ENCODE results near the gene CPNE2.
A peak's percentile ranks its signal among the peaks of the same experiment; 100 is the strongest.
"Not testable (repeated sequence)": the region's sequence is repeated elsewhere in the genome, so short reads cannot be mapped to it uniquely, and the experiment has no call there.

Gene CPNE2

GRCh38 chr16:57091975-57092785, at the start of gene CPNE2:
CPNE2 (plus strand) TSS chr16:57092583; CDS start chr16:57110743, 18,160 bp downstream.
- in situ Hi-C loops (cut with HindIII; ENCODE audit: low pct_ligation_motif_present, low pct_unique_long_range_greater_than_20kb, low sequenced_read_pairs): no loop called here
- peak; percentile 78 for DNase-seq

- DNase-seq: no peak
- in situ Hi-C loops (cut with HindIII; ENCODE audit: low pct_ligation_motif_present, low pct_unique_long_range_greater_than_20kb, low sequenced_read_pairs): no loop called here
Observed at GRCh38 chr16:57043248-57043647, 49.1 kb upstream of the CPNE2 start.

- in situ Hi-C loops (cut with HindIII; ENCODE audit: low pct_ligation_motif_present, low pct_unique_long_range_greater_than_20kb, low sequenced_read_pairs): no loop called here
- DNase-seq: no peak
Observed at GRCh38 chr16:57044931-57045693, 47.3 kb upstream of the CPNE2 start.

GRCh38 chr16:57045694-57046381, 46.5 kb upstream of the CPNE2 start:
- no peak for DNase-seq
- in situ Hi-C loops (cut with HindIII; ENCODE audit: low pct_ligation_motif_present, low pct_unique_long_range_greater_than_20kb, low sequenced_read_pairs): no loop called here

- in situ Hi-C loops (cut with HindIII; ENCODE audit: low pct_ligation_motif_present, low pct_unique_long_range_greater_than_20kb, low sequenced_read_pairs): no loop called here
- DNase-seq: no peak
Observed at GRCh38 chr16:57048095-57048494, 44.3 kb upstream of the CPNE2 start.

GRCh38 chr16:57049678-57050077, 42.7 kb upstream of the CPNE2 start:
- no peak for DNase-seq
- in situ Hi-C loops (cut with HindIII; ENCODE audit: low pct_ligation_motif_present, low pct_unique_long_range_greater_than_20kb, low sequenced_read_pairs): no loop called here

- DNase-seq: no peak
- in situ Hi-C loops (cut with HindIII; ENCODE audit: low pct_ligation_motif_present, low pct_unique_long_range_greater_than_20kb, low sequenced_read_pairs): no loop called here
Observed at GRCh38 chr16:57051696-57052228, 40.6 kb upstream of the CPNE2 start.

GRCh38 chr16:57053206-57053605, 39.2 kb upstream of the CPNE2 start:
- DNase-seq: no peak
- in situ Hi-C loops (cut with HindIII; ENCODE audit: low pct_ligation_motif_present, low pct_unique_long_range_greater_than_20kb, low sequenced_read_pairs): no loop called here

GRCh38 chr16:57054338-57054737, 38.0 kb upstream of the CPNE2 start:
- in situ Hi-C loops (cut with HindIII; ENCODE audit: low pct_ligation_motif_present, low pct_unique_long_range_greater_than_20kb, low sequenced_read_pairs): no loop called here
- no peak for DNase-seq

GRCh38 chr16:57054771-57055170, 37.6 kb upstream of the CPNE2 start:
- DNase-seq: no peak
- in situ Hi-C loops (cut with HindIII; ENCODE audit: low pct_ligation_motif_present, low pct_unique_long_range_greater_than_20kb, low sequenced_read_pairs): no loop called here

GRCh38 chr16:57055671-57056070, 36.7 kb upstream of the CPNE2 start:
- in situ Hi-C loops (cut with HindIII; ENCODE audit: low pct_ligation_motif_present, low pct_unique_long_range_greater_than_20kb, low sequenced_read_pairs): no loop called here
- no peak for DNase-seq

- in situ Hi-C loops (cut with HindIII; ENCODE audit: low pct_ligation_motif_present, low pct_unique_long_range_greater_than_20kb, low sequenced_read_pairs): no loop called here
- DNase-seq: no peak
Observed at GRCh38 chr16:57058291-57058861, 34.0 kb upstream of the CPNE2 start.

GRCh38 chr16:57060323-57061083, 31.9 kb upstream of the CPNE2 start:
- in situ Hi-C loops (cut with HindIII; ENCODE audit: low pct_ligation_motif_present, low pct_unique_long_range_greater_than_20kb, low sequenced_read_pairs): no loop called here
- DNase-seq: no peak

- DNase-seq: no peak
- in situ Hi-C loops (cut with HindIII; ENCODE audit: low pct_ligation_motif_present, low pct_unique_long_range_greater_than_20kb, low sequenced_read_pairs): no loop called here
Observed at GRCh38 chr16:57061084-57061905, 31.1 kb upstream of the CPNE2 start.

GRCh38 chr16:57062329-57062728, 30.1 kb upstream of the CPNE2 start:
- DNase-seq: no peak
- in situ Hi-C loops (cut with HindIII; ENCODE audit: low pct_ligation_motif_present, low pct_unique_long_range_greater_than_20kb, low sequenced_read_pairs): no loop called here

GRCh38 chr16:57063189-57063588, 29.2 kb upstream of the CPNE2 start:
- in situ Hi-C loops (cut with HindIII; ENCODE audit: low pct_ligation_motif_present, low pct_unique_long_range_greater_than_20kb, low sequenced_read_pairs); DNase-seq: not testable (repeated sequence)

GRCh38 chr16:57064995-57065394, 27.4 kb upstream of the CPNE2 start:
- DNase-seq: no peak
- in situ Hi-C loops (cut with HindIII; ENCODE audit: low pct_ligation_motif_present, low pct_unique_long_range_greater_than_20kb, low sequenced_read_pairs): no loop called here

Measured in ACHN (cell line).